RWPE2 (cell line): ENCODE data around the gene SLC6A3.
A peak's percentile ranks its signal among the peaks of the same experiment; 100 is the strongest.

Experiments
- ATAC-seq: fragments of 200-7000 bp; cut with Tn5 transposase; 3 replicates; pipeline ENCODE4 v1.9.1; 2021; ENCODE audit warnings: low read depth
- DNase-seq: peaks from one replicate; pipeline ENCODE4 v3.0.0-alpha.2; 2020; ENCODE audit warnings: low spot score
- H3K27ac ChIP-seq: fragments of 450-650 bp; 2 replicates; pipeline ENCODE4 v1.5.1; 2017; ENCODE audit warnings: mild to moderate bottlenecking; ENCODE audit not compliant: poor library complexity, severe bottlenecking
- H3K27me3 ChIP-seq: fragments of 250-450 bp; sonication (Bioruptor Pico); 2 replicates; pipeline ENCODE4 v1.5.1; 2021; ENCODE audit warnings: mild to moderate bottlenecking, moderate library complexity; ENCODE audit not compliant: insufficient read depth, poor library complexity, severe bottlenecking
- H3K36me3 ChIP-seq: fragments of 250-450 bp; sonication (Bioruptor Pico); 2 replicates; pipeline ENCODE4 v1.5.1; 2020; ENCODE audit warnings: low read depth, mild to moderate bottlenecking, moderate library complexity
- H3K4me1 ChIP-seq: fragments of 250-450 bp; sonication (Bioruptor Pico); 2 replicates; pipeline ENCODE4 v1.5.1; 2021; ENCODE audit warnings: mild to moderate bottlenecking, moderate library complexity; ENCODE audit not compliant: insufficient read depth, poor library complexity, severe bottlenecking
- H3K4me3 ChIP-seq: fragments of 250-450 bp; sonication (Bioruptor Pico); 2 replicates; pipeline ENCODE4 v1.5.1; 2021; ENCODE audit warnings: mild to moderate bottlenecking, moderate library complexity; ENCODE audit not compliant: severe bottlenecking
- H3K9me3 ChIP-seq: fragments of 250-450 bp; sonication (Bioruptor Pico); 2 replicates; pipeline ENCODE4 v1.5.1; 2021; ENCODE audit warnings: mild to moderate bottlenecking, moderate library complexity; ENCODE audit not compliant: severe bottlenecking
- TF ChIP-seq, protein P1 (sequence below): fragments of 450-650 bp; IDR thresholded peaks from one replicate; pipeline ENCODE4 v1.5.1; 2017; ENCODE audit warnings: mild to moderate bottlenecking, moderate library complexity; ENCODE audit not compliant: poor library complexity, severe bottlenecking

The SLC6A3 gene

DNA sequence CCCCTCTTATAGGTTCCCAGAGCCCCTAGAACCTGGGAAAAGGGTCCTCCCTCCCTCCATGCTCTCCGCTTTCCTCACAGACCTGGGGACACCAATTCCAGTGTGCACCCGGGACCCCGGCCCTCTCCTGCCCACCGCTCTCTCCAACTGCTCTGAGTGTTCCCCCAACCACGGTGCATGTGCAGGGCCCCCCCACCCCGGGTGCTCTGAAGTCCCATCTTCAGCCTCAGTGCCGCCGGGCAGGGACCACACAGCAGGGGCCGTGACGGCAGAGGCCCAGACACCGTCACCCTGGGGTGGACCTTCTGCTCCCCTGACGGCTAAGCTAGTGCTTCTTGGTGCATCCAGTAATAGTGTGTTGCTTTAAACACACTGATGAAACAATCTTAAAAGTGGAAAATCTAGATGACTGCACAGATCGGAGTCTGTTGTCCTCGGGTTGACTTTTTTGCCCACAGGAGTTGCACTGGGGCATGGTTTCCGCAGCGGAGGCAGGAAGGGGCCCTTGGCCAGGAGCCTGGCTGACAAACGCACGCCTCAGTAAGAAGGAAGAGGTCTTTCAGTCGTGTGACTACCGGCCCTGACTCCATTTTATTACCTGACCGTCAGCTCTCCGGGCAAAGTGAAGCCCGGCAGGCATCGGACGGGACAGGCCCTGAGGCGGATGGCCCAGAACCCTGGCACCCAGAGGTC is 36.2 kb upstream of the SLC6A3 start:
- no peaks in the 10 kb centered on the region for H3K27me3 ChIP-seq
- TF ChIP-seq, protein P1, sequence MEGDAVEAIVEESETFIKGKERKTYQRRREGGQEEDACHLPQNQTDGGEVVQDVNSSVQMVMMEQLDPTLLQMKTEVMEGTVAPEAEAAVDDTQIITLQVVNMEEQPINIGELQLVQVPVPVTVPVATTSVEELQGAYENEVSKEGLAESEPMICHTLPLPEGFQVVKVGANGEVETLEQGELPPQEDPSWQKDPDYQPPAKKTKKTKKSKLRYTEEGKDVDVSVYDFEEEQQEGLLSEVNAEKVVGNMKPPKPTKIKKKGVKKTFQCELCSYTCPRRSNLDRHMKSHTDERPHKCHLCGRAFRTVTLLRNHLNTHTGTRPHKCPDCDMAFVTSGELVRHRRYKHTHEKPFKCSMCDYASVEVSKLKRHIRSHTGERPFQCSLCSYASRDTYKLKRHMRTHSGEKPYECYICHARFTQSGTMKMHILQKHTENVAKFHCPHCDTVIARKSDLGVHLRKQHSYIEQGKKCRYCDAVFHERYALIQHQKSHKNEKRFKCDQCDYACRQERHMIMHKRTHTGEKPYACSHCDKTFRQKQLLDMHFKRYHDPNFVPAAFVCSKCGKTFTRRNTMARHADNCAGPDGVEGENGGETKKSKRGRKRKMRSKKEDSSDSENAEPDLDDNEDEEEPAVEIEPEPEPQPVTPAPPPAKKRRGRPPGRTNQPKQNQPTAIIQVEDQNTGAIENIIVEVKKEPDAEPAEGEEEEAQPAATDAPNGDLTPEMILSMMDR: no peak
- H3K4me3 ChIP-seq: no peak overlapping the region
- no peaks in the 10 kb centered on the region for H3K4me1 ChIP-seq
- H3K27ac ChIP-seq: no peak overlapping the region
- DNase-seq: no peak
- ATAC-seq: no peak
- peaks cover 69% of the 10 kb centered on the region for H3K36me3 ChIP-seq
- H3K9me3 ChIP-seq: no peaks in the 10 kb centered on the region

DNA sequence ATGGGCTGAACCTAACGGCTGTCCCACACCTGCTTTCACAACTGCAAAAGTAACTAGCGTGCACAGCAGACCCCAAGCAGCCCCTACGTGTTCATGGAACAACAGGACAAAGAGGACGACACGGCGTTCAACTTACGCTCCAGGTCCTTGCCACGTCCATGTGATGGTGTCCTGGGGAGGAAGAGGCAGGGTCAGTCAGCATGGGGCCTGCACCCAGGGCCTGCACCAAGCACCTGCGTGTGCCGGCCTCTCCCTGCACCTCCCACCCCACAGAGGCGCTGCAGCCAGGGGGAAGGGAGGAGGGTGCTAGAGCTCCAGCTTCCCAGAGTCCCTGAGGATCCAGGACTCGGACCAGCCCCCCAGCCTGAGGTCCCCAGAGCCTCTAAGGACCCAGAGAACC is 35.6 kb upstream of the SLC6A3 start:
- H3K27me3 ChIP-seq: no peaks in the 10 kb centered on the region
- peaks cover 69% of the 10 kb centered on the region for H3K36me3 ChIP-seq
- H3K4me3 ChIP-seq: no peak overlapping the region
- TF ChIP-seq, protein P1: no peak
- H3K27ac ChIP-seq: no peak overlapping the region
- H3K9me3 ChIP-seq: no peaks in the 10 kb centered on the region
- no peak for ATAC-seq
- no peak for DNase-seq
- H3K4me1 ChIP-seq: no peaks in the 10 kb centered on the region

DNA sequence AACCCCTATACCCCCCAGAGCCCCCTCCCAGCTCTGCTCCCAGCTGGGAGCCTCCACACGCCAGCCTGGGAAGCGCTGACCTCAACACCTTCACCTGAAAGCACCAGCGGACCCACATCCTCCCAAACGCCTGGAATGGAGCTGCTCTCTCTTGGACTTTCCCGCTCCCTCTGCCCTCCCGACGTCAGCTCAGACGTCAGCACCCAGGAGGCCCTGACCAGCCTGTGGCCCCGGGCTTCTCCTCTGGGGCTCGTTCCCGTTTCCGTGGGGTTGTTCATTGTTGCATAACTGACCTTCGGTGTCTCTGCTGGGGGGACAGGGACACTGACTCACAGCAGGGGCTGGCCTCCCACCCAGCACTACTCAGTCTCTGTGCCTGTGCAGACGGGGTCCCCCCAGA is 35.0 kb upstream of the SLC6A3 start:
- Histone ChIP-seq H3K27ac (no peak overlapping the region), H3K36me3 (peaks cover 69% of the 10 kb centered on the region), H3K4me3 (no peak overlapping the region), H3K4me1 (no peaks in the 10 kb centered on the region), H3K27me3 (no peaks in the 10 kb centered on the region), H3K9me3 (no peaks in the 10 kb centered on the region)
- TF ChIP-seq, protein P1: no peak
- DNase-seq (no peak), ATAC-seq (no peak)

DNA sequence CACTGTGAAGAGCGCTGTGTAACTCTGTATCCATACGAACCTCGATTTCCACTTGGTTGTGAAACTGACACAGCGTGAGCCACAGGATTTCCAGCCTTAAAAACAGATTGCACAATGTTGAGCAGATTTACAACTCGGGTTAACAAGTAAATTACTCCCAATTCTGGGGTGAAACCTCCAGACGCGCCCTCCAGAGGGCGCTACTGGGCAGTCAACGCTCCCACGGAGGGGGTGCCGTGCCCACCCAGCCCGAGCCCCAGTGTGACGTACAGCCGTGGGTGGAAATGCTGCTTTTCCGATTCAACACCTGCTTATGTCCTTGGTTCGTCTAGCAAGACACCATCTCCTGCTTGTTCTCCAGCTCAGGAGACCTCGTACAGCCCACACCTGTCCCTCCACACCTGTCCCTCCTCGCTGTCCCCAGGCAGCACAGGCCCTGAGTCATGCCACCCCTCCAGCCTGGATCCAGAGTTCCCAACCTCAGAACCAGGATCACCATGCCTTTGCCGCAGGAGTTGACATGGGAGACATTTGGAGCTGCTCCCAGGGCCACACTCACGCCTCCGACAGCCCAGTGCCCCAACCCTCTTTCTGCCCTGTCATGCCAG is 34.4 kb upstream of the SLC6A3 start:
- Histone ChIP-seq H3K9me3 (no peaks in the 10 kb centered on the region), H3K4me1 (no peaks in the 10 kb centered on the region), H3K36me3 (peaks cover 69% of the 10 kb centered on the region), H3K4me3 (no peak overlapping the region), H3K27ac (no peak overlapping the region), H3K27me3 (no peaks in the 10 kb centered on the region)
- DNase-seq (no peak), ATAC-seq (peak; percentile 19; the same call in 2 of the 3 replicates)
- TF ChIP-seq, protein P1: peak; percentile 79

DNA sequence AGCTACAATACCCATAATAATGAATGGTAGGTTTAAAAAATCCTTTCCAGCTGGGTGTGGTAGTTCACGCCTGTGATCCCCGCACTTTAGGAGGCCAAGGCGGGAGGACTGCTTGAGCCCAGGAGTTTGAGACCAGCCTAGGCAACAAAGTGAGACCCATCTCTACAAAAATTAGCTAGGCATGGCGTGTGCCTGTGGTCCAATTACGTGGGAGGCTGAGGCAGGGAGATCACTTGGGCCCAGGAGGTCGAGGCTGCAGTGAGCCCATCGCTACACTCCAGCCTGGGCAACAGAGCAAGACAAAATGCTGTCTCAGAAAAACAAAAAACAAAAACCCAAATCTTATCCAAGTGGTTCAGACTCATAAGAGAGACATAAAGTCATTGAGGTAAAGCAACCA is 33.8 kb upstream of the SLC6A3 start:
- Histone ChIP-seq H3K4me3 (no peak overlapping the region), H3K36me3 (peaks cover 72% of the 10 kb centered on the region), H3K4me1 (no peaks in the 10 kb centered on the region), H3K9me3 (no peaks in the 10 kb centered on the region), H3K27ac (no peak overlapping the region), H3K27me3 (no peaks in the 10 kb centered on the region)
- ATAC-seq: no peak
- DNase-seq: no peak
- TF ChIP-seq, protein P1: no peak
